ENCODE results near the gene C10orf62.
"Not testable (repeated sequence)": the region's sequence is repeated elsewhere in the genome, so short reads cannot be mapped to it uniquely, and the experiment has no call there.

The C10orf62 gene

GRCh38 chr10:97564776-97565175, 24.7 kb upstream of the C10orf62 start:
- no peak for DNase-seq (ENCODE audit: low read depth)

DNA sequence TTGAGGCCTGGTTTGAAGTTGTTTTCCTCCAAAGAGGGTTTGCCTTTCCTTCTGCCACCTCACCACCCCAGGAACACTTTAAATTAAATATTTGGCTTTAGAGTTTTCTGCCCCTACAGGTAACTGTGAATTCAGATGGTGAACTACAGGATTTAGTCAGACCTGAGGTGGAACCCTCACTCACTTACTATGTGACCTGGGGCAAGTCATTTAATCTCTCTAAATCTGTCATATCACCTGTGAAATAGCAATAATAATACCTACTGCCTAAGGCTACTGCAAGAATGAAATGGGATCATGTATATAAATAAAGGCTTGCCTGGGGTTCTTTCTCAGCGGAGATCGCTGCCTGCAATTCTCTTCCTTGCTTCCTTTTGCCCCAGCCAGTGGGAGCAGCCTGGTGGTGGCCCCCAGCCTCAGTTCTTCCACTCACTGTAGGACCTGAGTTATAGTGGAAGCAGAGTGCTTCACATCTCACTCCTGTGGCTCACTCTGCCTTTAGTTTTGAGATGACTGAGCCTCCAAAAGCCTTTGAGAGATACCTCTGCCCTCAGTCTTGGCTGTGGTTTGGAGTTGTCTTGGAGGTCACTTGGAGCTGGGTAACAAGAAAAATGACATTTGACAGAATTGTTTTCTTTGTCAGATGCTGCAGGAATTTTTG, 23.1 kb upstream of the C10orf62 start:
- DNase-seq (ENCODE audit: low read depth), result no peak

DNA sequence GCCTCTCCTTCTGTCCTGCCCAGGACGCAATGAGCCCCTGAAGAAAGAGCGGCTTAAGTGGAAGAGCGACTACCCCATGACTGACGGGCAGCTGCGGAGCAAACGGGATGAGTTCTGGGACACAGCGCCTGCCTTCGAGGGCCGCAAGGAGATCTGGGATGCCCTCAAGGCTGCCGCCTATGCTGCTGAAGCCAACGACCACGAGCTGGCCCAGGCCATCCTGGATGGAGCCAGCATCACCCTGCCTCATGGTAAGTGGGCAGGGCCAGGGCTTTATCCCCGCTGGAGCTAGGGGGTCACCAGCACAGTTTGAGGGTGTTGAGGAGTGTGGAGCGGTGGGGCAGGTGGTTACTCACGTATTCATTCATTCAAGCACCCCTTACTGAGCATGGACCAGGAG, 21.6 kb upstream of the C10orf62 start:
- DNase-seq (ENCODE audit: low read depth), result no peak

DNA sequence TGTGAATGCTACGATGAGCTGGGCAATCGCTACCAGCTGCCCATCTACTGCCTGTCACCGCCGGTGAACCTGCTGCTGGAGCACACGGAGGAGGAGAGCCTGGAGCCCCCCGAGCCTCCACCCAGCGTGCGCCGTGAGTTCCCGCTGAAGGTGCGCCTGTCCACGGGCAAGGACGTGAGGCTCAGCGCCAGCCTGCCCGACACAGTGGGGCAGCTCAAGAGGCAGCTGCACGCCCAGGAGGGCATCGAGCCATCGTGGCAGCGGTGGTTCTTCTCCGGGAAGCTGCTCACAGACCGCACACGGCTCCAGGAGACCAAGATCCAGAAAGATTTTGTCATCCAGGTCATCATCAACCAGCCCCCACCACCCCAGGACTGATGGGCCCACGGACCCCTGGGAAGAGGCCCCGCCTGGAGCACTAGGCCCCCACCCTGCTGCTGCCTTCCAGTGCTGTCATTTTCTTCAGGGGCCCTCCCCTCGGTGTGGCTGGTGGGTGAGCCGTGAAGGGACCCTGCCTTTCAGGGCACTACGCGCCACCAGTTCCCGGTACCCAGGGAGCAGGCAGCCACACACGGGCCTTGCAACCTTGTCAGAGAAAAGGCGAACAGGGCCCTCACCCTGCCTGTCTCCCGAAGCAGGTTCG, 19.3 kb upstream of the C10orf62 start:
- DNase-seq (ENCODE audit: low read depth), result no peak

DNA sequence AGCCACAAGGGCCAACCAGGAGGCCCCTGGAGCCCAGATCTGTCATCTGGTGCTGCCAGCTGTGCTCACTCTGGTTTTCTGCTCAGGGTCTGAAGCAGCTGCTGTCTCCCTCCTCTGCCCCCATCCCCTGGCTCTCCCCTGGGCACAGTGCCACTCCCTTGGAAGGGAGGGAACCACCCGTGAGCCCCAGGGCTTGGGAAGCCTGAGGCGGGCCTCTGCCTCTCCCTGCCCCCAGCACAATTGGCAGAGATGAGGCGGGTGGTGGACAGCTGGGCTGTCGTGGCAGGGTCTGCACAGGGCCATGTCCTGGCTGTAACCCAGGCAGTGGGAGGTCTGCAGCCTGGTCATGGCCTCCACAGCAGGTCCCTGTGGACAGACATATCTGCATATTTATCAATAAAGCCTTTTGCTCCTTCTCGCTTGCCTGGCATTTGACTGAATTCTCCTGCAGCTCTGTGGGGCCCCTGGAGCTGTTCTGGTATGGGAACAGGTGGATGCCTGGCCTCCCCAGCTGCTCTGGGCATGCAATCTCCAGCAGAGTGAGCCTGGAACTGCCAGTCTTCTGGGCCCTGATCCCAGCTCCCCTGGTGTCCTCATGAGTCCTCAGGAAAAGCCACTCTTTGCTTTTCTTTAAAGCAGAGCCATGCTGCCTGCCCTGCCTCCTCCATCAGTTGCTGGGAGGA, 18.6 kb upstream of the C10orf62 start:
- DNase-seq (ENCODE audit: low read depth), result no peak

DNA sequence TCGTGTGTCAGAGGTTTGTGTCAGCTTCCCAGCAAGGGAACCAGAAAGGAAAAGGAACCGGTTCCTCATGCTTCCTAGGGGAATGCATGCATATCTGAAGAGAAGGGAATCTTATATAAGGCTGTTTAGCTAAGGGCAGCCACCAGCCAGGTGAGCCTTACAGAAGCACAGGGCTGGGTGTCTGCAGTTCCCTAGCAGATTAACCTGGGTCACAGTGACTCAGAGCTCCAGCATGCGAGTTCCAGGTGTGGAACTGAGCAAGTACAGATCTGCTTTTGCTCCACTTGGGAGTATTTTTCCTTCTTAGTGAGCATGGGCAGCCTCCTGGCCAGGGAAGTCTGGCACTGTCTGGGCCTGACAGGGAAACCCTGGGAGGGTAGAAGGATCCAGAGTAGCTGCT, 17.9 kb upstream of the C10orf62 start:
- no peak for DNase-seq (ENCODE audit: low read depth)

- peak; percentile 21 for DNase-seq (ENCODE audit: low read depth)
Observed at GRCh38 chr10:97572214-97572989, 17.1 kb upstream of the C10orf62 start, which contains the start of gene ANKRD2. Gene ANKRD2 (plus strand): TSS chr10:97572779. CDS start chr10:97572789, 10 bp downstream.

DNA sequence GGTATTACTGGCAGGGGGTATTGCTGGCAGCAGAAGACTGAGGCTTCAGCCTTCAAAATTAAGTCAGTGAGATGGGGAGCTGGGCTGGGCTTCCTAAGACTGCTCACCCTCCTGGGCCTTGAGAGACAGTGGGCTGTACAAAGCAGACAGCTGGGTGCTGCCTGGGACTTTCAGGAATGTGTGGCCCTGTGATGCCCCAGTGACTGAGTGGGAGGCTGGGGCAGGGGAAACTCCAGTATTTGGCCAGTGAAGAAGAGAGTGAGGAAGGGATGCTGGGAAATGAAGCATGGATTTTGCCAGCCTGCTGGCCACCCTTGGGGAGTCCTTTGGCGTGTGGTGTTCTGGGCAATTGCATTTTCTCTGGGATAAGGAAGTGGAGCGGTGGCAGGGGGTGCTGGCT, 16.5 kb upstream of the C10orf62 start:
- DNase-seq (ENCODE audit: low read depth), result no peak

DNA sequence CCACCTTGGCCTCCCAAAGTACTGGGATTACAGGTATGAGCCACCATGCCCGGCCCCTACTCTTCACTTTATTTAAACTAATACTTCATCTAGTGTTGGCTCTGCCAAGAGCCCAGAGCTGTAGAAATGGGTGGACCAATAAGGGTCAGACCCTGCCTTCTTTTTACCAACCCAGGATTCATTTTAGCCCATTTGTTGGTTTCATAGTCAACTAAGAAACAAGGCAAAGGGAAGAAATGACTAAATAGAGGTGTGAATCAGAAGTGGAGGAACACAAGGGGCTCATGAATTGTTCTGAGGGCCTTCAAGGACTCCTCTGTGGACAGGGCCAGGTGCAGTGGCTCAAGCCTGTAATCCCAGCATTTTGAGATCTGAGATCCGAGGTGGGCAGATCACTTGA, 15.8 kb upstream of the C10orf62 start:
- DNase-seq (ENCODE audit: low read depth), result no peak

GRCh38 chr10:97574374-97575126, 15.0 kb upstream of the C10orf62 start:
- DNase-seq (ENCODE audit: low read depth), result no peak

- no peak for DNase-seq (ENCODE audit: low read depth)
Observed at GRCh38 chr10:97575127-97575668, 14.3 kb upstream of the C10orf62 start.

DNA sequence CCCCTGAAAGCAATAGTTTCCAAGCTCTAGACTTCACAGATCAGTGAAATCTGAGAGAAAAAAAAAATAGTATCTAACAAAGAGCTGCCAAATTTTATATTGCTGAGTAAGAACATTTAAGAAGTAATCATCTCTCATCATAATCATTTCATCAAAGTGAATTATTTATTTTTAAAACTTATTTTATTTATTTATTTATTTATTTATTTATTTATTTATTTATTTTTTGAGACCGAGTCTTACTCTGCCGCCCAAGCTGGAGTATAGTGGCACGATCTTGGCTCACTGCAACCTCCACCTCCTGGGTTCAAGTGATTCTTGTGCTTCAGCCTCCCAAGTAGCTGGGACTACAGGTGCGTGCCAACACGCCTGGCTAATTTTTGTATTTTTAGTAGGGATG, 13.0 kb upstream of the C10orf62 start:
- DNase-seq (ENCODE audit: low read depth), result not testable (repeated sequence)

GRCh38 chr10:97577701-97578100, 11.8 kb upstream of the C10orf62 start:
- no peak for DNase-seq (ENCODE audit: low read depth)

DNA sequence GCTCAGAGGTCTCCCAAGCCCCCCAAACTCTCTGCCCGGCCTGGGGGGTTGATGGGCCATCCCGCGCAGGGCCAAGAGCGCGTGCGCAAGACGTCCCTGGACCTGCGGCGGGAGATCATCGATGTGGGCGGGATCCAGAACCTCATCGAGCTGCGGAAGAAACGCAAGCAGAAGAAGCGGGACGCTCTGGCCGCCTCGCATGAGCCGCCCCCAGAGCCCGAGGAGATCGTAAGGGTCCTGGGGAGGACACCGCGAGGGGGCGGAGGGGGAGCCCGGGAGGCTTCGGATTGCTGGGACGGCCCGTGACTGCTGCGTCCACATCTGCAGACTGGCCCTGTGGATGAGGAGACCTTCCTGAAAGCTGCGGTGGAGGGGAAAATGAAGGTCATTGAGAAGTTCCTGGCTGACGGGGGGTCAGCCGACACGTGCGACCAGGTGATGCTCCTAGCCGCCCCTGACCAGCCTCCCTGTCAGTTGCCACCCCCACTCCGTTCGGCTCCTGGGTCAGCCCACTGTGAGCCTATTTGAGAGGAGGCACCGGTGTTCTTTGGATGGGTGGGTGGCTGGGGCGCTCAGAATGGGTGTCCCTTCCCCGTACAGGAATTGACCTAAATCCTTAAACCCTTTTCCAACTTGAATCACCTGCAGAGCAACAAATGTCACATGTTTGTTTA, 11.2 kb upstream of the C10orf62 start:
- no peak for DNase-seq (ENCODE audit: low read depth)

DNA sequence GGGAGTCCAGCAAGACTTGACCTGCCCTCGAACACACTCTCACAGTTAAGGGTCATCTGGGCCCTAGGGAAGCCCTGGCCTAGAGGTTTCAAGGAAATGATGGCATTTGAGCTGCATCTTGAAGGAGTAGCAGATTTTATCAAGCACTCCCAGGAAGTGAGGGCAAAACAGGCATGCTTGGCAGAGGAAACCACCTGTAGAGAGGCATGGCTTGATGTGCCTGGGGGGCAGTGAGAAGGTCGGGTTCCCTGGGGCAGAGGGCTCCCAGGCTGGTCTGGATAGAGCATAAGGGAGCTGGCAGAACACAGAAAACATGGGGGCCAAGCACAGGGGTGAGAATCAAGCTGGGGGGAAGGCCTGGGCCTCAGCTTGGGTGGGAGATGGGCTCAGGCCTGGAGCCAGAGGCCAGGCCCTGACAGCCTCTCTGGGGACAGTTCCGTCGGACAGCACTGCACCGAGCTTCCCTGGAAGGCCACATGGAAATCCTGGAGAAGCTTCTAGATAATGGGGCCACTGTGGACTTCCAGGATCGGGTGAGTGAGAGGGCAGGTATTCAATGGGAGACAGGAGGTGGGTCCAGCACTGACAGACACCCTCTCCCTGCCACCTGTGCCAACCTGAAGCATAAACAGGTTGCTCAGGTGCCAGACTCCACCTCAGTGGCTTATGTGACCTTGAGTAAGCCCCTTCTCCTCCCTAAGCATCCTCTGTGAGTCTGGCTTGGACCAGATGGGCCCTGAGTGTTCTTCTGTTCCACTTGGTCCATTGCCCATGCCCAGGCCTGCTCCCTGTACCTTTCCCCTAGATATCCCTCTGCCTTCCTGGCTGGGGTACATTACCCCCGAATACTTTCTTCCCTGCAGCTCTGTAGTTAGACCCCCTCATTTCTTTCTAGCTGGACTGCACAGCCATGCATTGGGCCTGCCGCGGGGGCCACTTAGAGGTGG, 8.8 kb upstream of the C10orf62 start:
- DNase-seq (ENCODE audit: low read depth), result no peak

DNA sequence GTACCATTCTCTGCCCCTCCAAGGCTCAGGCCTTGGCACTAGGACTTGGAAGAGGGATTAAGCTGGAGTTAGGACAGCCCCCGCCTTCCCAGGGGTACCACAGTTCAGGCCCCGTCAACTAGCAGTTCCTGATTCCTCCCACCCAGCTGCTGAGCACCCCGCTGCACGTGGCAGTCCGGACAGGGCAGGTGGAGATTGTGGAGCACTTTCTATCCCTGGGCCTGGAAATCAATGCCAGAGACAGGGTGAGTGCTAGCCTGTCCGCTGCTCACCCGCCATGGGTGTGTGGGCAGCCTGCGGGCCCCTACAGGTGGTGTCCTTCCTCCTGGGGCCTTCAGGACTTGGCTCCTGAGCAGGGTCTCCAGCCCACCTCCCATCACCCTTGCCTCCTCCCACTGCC, 7.4 kb upstream of the C10orf62 start:
- DNase-seq (ENCODE audit: low read depth), result no peak

DNA sequence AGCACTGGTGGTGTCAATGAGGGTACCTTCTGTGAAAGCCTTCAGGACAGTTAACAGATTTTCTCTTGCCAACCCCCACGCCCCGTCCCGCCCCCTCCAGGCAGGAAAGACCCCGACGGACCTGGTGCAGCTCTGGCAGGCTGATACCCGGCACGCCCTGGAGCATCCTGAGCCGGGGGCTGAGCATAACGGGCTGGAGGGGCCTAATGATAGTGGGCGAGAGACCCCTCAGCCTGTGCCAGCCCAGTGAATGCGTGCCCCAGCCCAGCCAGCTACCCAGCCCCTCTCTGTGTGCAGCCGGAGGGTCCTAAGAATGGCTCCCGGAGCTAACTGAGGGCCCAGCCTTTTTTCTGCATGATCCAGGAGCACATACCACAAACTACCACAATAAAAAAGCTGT, 6.0 kb upstream of the C10orf62 start:
- DNase-seq (ENCODE audit: low read depth), result no peak

DNA sequence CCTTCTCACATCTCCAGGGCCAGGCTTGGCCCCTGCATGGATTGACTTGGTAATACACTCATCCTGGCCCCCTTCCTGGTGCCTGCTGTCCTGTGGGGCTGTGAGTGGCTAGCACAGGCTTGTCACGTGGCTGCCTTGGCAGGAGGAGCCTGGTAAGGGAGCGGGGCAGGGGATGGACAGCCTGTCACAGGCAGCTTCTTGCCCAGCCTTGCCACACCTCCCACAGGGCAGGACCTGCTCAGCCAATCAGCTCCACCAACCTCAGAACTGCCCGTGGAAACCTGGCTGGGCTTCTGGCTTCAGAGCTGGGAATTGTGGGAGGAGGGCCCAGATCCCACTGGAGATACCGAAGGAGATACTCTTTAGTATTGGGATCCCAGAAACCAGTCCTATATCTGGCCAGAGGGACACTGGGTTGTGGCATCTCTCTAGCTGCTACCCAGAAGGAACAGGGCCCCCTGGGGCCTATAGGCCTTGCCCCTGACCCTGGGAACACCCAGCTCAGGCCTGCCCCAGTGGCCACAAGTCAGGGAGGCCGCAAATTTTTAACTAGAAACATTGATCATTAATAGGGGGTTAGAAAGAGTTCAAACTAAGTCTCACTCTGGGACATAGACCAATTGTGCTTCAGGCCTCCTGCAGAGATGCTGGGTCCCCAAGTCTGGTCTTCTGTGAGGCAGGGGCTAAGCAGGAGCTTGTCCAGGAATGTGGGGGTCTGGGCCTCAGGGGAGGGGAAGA, 5.3 kb upstream of the C10orf62 start, which contains the start of gene HOGA1:
HOGA1 (plus strand) TSS at position 330 of the 738 bp plus-strand sequence; CDS start at position 645, 315 bp downstream.
- no peak for DNase-seq (ENCODE audit: low read depth)

Measured in stimulated activated CD8-positive, alpha-beta memory T cell treated with anti-CD3 and anti-CD28 coated beads, Interleukin-15, amount 100 ng/mL, for 24 hours (primary cell).